ENCODE results near the gene SPC24. TPM values are rescaled to one million over a fixed set of nuclear protein-coding genes. Genes with fewer than 3 reads are reported as not detected.

The SPC24 gene, protein sequence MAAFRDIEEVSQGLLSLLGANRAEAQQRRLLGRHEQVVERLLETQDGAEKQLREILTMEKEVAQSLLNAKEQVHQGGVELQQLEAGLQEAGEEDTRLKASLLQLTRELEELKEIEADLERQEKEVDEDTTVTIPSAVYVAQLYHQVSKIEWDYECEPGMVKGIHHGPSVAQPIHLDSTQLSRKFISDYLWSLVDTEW
- 18.7 TPM for total RNA-seq
- polyA plus RNA-seq (ENCODE audit: insufficient read depth in 1 of 8, insufficient read length in 8 of 8, low replicate concordance in 1 of 8) = 10 to 100 TPM; 10.8 to 18.7 (median 14.4) TPM
- long read RNA-seq, donor 1, partial matches to known transcripts = 8 of 8 reads
- long read RNA-seq, donor 1, other reads (novel, unspliced or antisense) = 0 of 8 reads
- long read RNA-seq, donor 2, partial matches to known transcripts = 0 of 2 reads
- long read RNA-seq, donor 2, other reads (novel, unspliced or antisense) = 0 of 2 reads
- long read RNA-seq, donor 3, transcript SPC24-206 (5 exons, 2,315 nt) = major isoform, 7 of 8 reads
- long read RNA-seq, donor 3, partial matches to known transcripts = 0 of 8 reads
- long read RNA-seq, donor 3, other reads (novel, unspliced or antisense) = 0 of 8 reads
- long read RNA-seq, donor 4, partial matches to known transcripts = 0 of 6 reads
- long read RNA-seq, donor 4, other reads (novel, unspliced or antisense) = 0 of 6 reads
- long read RNA-seq, donor 5, transcript SPC24-206 (5 exons, 2,315 nt) = major isoform, 12 of 30 reads
- long read RNA-seq, donor 5, partial matches to known transcripts = 18 of 30 reads
- long read RNA-seq, donor 5, other reads (novel, unspliced or antisense) = 0 of 30 reads
- long read RNA-seq, donor 6, partial matches to known transcripts = 0 of 3 reads
- long read RNA-seq, donor 6, other reads (novel, unspliced or antisense) = 0 of 3 reads
- long read RNA-seq, donor 7, partial matches to known transcripts = 0 of 1 reads
- long read RNA-seq, donor 7, other reads (novel, unspliced or antisense) = 0 of 1 reads
- long read RNA-seq, donor 8, partial matches to known transcripts = 0 of 3 reads
- long read RNA-seq, donor 8, other reads (novel, unspliced or antisense) = 0 of 3 reads
- long read RNA-seq, donor 9, partial matches to known transcripts = 0 of 3 reads
- long read RNA-seq, donor 9, other reads (novel, unspliced or antisense) = 0 of 3 reads
- long read RNA-seq, donor 10, partial matches to known transcripts = 0 of 5 reads
- long read RNA-seq, donor 10, other reads (novel, unspliced or antisense) = 0 of 5 reads
- long read RNA-seq, donor 11, partial matches to known transcripts = 0 of 6 reads
- long read RNA-seq, donor 11, other reads (novel, unspliced or antisense) = 0 of 6 reads

DNA sequence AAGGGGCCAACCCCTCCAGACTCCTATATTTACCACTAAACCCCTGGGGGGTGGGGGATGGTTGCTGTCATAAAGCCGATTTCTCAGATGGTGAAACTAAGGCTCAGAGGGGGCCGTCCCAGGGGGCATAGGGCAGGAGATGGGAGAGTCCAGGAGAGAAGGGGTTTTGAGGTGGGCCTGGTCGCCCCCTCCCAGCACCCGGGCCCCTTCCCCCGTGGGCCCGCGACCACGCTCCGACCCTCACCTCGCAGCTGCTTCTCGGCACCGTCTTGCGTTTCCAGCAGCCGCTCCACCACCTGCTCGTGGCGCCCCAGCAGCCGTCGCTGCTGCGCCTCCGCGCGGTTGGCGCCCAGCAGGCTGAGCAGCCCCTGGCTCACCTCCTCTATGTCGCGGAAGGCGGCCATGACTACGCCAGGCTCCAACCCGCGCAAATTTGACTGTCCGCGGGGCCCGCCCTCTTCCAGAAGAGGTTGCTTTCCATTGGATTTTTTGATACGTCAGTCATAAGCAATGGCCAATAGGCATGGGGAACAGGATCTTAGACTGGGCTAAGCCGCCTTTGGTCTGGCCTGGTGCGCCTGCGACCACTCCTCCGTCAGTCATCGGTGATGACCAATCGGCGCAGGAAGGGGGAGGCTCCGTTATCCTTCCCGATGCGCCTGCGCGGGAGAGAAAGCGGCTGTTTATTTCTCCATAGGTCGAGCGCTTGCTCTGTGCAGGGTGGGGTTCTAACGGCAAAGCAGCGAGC lies at the start of gene SPC24:
Gene SPC24, minus strand, starts transcription at position 410 of the 748 bp plus-strand sequence. Its CDS starts 6 bp downstream, at position 404.
- no peaks in the 10 kb centered on the region for H3K27me3 ChIP-seq (ENCODE audit: control insufficient read depth, insufficient read depth, low read length)
- under 1% methylated on average over 33 of the region's 50 CpGs for WGBS (ENCODE audit: insufficient coverage)
- H3K4me1 ChIP-seq (ENCODE audit: control insufficient read depth, insufficient read depth, low read length) = peaks cover 35% of the 10 kb centered on the region
- peaks cover 5% of the 10 kb centered on the region for H3K9me3 ChIP-seq (replicated peaks; ENCODE audit: control insufficient read depth, low read depth, low read length)
- H3K27ac ChIP-seq (ENCODE audit: low read length) = peak within 1 kb of the TSS; percentile 92
- H3K36me3 ChIP-seq (ENCODE audit: control insufficient read depth, insufficient read depth, low read length) = peaks cover 4% of the 10 kb centered on the region
- peak; percentile 99 for DNase-seq
- H3K4me3 ChIP-seq (ENCODE audit: low read length) = peak within 1 kb of the TSS; percentile 54

DNA sequence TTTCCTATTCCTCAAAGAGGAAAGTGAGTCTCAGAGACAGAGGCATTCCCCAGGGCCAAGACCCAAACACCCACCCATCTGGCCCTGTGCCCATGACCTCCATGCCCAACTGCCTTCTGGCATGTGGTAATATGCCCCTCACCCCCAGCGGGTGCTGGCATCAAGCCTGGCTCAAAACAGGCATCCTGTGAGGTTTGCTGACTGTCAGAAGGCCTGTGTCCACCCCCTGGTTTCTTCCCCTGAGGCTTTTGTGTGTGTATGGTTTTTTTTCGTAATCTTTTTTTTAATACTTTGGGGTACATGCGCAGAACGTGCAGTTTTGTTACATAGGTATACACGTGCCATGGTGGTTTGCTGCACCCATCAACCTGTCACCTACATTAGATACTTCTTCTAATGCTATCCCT lies 49.4 kb upstream of the SPC24 start:
- DNase-seq = no peak

DNA sequence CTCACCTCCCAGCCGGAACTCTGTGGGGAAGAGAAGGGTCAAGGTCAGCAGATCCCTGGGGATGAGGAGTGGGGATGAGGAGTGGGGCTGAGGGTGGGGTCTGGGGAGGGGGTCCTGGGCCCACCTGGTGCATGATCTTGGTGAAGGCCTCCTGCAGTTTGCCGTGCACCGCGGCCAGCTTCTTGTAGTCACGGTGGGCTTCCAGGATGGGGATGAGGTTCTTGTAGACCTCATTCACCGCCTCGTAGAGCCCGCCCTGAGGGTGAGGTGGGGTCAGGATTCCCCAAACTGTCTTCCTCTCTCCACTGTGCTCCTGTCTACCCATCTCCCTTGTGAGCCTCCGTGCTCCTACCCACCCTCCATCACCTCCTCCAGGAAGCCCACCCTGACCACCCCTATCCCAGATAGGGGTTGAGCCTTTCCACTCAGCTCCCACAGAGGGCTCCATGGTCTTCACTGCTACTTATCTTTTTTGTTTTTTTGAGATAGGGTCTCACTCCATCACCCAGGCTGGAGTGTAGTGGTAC lies 48.6 kb upstream of the SPC24 start:
- Histone ChIP-seq H3K4me3 (ENCODE audit: low read length) (no peak overlapping the region), H3K4me1 (ENCODE audit: control insufficient read depth, insufficient read depth, low read length) (peaks cover 12% of the 10 kb centered on the region), H3K9me3 (replicated peaks; ENCODE audit: control insufficient read depth, low read depth, low read length) (no peaks in the 10 kb centered on the region), H3K36me3 (ENCODE audit: control insufficient read depth, insufficient read depth, low read length) (peaks cover 53% of the 10 kb centered on the region), H3K27ac (ENCODE audit: low read length) (no peak overlapping the region), H3K27me3 (ENCODE audit: control insufficient read depth, insufficient read depth, low read length) (no peaks in the 10 kb centered on the region)
- no peak for DNase-seq
- WGBS (ENCODE audit: insufficient coverage) = 61% methylated on average over 2 of the region's 9 CpGs

More for the DNA sequence above, 49.4 kb upstream of the SPC24 start:
- WGBS (ENCODE audit: insufficient coverage) = 82% methylated on average over 2 of the region's 5 CpGs
- peaks cover 53% of the 10 kb centered on the region for H3K36me3 ChIP-seq (ENCODE audit: control insufficient read depth, insufficient read depth, low read length)
- H3K9me3 ChIP-seq (replicated peaks; ENCODE audit: control insufficient read depth, low read depth, low read length) = no peaks in the 10 kb centered on the region
- H3K27me3 ChIP-seq (ENCODE audit: control insufficient read depth, insufficient read depth, low read length) = no peaks in the 10 kb centered on the region
- no peak overlapping the region for H3K27ac ChIP-seq (ENCODE audit: low read length)
- H3K4me3 ChIP-seq (ENCODE audit: low read length) = no peak overlapping the region
- peaks cover 12% of the 10 kb centered on the region for H3K4me1 ChIP-seq (ENCODE audit: control insufficient read depth, insufficient read depth, low read length)

DNA sequence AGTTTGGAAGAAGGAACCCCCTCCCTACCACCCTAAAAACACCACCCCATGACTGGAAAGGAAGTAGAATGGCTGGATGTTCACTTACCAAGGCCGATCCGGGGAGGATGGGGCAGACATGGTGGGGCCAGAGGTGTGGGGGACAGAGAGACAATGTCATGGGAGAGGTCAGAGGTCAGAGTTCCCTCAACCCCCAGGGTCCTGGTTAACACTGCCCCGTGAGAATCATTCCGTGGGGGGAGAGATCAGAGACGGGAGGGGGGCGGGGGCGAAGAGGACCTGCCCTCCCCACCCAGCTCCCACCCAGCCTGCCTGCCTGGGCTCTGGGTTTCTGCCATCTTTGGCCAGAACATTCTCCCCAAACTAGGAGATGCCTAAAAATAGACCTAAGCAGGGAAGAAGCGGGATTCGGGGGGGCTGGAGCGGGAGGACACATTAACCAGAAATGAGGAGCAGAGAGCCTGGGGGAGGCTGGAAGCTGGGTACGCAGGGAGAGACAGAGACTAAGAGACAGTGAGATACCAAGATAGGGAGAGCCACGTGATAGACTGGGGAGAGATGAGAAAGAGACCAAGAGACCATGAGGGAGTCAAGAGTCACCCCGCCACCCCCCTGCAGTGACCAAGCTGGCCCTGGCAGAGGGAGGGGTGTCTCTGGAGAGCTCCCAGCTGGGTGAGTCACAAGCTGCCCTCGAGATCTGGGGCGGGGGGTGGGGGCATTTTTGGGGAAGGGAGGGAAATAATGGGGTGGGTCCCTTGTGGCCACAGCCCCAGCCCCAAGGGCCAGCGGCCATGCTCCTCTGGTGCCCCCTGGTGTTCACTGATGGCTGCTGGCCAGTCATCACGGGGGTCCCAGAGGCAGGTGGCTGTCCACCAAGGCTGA lies 47.9 kb upstream of the SPC24 start:
- DNase-seq = peak; percentile 85
- peaks cover 50% of the 10 kb centered on the region for H3K36me3 ChIP-seq (ENCODE audit: control insufficient read depth, insufficient read depth, low read length)
- 25% methylated on average over 9 of the region's 17 CpGs for WGBS (ENCODE audit: insufficient coverage)
- peak overlapping the region; percentile 71 for H3K27ac ChIP-seq (ENCODE audit: low read length)
- H3K4me3 ChIP-seq (ENCODE audit: low read length) = no peak overlapping the region
- no peaks in the 10 kb centered on the region for H3K9me3 ChIP-seq (replicated peaks; ENCODE audit: control insufficient read depth, low read depth, low read length)
- H3K4me1 ChIP-seq (ENCODE audit: control insufficient read depth, insufficient read depth, low read length) = peaks cover 12% of the 10 kb centered on the region
- H3K27me3 ChIP-seq (ENCODE audit: control insufficient read depth, insufficient read depth, low read length) = no peaks in the 10 kb centered on the region

DNA sequence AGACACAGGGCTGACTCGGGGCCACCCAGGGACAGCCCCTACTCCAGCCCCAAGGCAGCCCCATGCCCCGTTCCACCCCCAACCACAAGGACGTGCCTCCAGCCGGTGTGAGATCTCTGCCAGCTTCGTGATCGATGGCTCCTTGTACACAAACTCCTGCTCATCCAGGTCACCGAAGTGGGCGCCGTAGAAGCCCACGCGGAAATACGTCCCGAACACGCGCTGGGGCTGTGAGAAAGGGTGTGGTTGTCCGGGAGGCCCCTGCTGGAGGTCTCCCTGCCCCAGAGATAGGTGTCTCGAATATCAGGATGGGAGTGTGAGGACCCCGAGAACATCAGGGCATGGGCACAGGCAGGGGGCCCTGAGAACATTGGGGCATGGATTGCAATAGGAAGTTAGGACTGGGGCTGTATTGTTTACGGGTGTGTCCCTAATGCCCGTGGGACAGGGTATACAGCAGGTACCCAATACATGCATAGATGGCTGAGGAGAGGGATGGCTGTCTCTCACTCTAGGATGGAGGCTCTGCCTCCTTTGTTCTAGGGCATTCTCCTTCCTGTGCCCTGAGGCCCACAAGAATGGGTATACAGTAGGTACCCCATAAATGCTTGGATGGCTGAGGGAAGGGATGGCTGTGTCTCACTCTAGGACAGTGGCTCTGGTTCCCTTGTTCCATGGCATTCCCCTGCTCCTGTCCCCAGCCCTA lies 47.1 kb upstream of the SPC24 start:
- Histone ChIP-seq H3K4me3 (ENCODE audit: low read length) (no peak overlapping the region), H3K9me3 (replicated peaks; ENCODE audit: control insufficient read depth, low read depth, low read length) (no peaks in the 10 kb centered on the region), H3K27me3 (ENCODE audit: control insufficient read depth, insufficient read depth, low read length) (no peaks in the 10 kb centered on the region)

DNA sequence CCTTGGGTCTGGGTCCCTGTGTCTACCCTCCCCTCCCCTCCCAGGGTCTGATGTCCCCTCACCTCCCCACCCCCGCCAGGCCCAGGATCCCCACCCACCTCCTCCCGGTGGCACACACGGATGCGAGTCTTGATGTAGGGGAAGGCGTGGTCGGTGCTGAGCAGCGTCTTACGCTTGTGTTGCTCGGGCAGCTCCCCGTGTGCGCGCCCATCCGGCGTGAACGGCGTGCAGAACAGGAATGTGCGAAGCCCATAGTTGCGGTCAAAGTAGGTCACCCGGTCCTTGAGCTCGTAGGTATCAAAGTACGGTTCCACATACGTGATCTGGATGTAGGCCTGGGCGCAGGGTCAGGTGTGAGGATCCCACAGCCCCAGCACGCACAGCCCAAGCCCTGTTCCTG lies 46.2 kb upstream of the SPC24 start:
- Histone ChIP-seq H3K27ac (ENCODE audit: low read length) (no peak overlapping the region), H3K27me3 (ENCODE audit: control insufficient read depth, insufficient read depth, low read length) (no peaks in the 10 kb centered on the region), H3K4me3 (ENCODE audit: low read length) (no peak overlapping the region), H3K4me1 (ENCODE audit: control insufficient read depth, insufficient read depth, low read length) (peaks cover 17% of the 10 kb centered on the region), H3K36me3 (ENCODE audit: control insufficient read depth, insufficient read depth, low read length) (peaks cover 44% of the 10 kb centered on the region), H3K9me3 (replicated peaks; ENCODE audit: control insufficient read depth, low read depth, low read length) (no peaks in the 10 kb centered on the region)
- DNase-seq = no peak
- WGBS (ENCODE audit: insufficient coverage) = 96% methylated on average over 21 of the region's 24 CpGs

More for the DNA sequence above, 47.1 kb upstream of the SPC24 start:
- Histone ChIP-seq H3K27ac (ENCODE audit: low read length) (peak overlapping the region; percentile 71), H3K4me1 (ENCODE audit: control insufficient read depth, insufficient read depth, low read length) (peaks cover 17% of the 10 kb centered on the region), H3K36me3 (ENCODE audit: control insufficient read depth, insufficient read depth, low read length) (peaks cover 50% of the 10 kb centered on the region)
- no peak for DNase-seq
- WGBS (ENCODE audit: insufficient coverage) = 91% methylated on average over 13 of the region's 20 CpGs

DNA sequence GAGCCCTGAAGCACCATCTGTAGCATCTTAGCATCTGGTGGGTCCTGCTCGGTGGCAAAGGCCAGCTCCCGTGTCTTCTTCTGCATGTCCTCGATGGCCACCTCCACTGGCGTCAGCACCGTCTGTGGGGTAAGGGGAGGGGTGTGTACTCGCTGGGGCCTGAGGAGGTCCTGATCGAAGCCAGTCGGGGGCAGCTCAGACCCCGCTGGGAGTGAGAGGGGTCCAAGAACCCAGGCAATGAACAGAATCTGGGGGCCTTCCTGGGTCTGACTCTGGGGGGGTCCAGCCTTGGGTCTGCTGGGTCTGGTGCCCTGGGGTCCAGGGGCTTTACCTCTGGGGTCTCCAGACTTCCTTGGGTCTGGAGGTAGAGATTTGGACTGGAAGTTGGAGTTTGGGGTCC lies 45.3 kb upstream of the SPC24 start:
- H3K4me1 ChIP-seq (ENCODE audit: control insufficient read depth, insufficient read depth, low read length) = peaks cover 23% of the 10 kb centered on the region
- WGBS (ENCODE audit: insufficient coverage) = 79% methylated on average over 4 of the region's 9 CpGs

DNA sequence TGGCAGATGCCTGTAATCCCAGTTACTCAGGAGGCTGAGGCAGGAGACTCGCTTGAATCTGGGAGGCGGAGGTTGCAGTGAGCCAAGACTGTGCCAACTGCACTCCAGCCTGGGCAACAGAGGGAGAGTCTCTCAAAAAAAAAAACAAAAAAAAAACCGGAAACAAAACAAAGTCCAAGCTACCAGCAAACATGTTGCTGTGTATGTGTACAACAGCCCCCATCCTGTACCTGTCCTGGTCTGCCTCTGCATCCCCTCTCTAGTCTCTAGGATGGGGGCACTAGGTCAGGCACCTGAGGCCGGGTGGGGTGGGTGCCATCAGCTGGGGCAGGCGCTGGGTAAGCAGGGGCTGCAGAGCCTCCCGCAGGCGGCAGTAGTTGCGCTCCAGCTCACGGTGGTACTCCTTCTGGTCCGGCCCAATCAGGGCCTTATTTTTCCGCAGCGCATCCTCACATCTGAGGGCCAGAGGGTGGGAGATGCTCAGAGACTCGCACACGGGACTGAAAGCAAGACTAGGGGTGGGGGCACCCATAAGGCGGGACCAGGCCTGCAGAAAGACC lies 44.5 kb upstream of the SPC24 start:
- no peaks in the 10 kb centered on the region for H3K9me3 ChIP-seq (replicated peaks; ENCODE audit: control insufficient read depth, low read depth, low read length)
- H3K27me3 ChIP-seq (ENCODE audit: control insufficient read depth, insufficient read depth, low read length) = no peaks in the 10 kb centered on the region
- no peak overlapping the region for H3K4me3 ChIP-seq (ENCODE audit: low read length)
- DNase-seq = no peak
- peaks cover 42% of the 10 kb centered on the region for H3K36me3 ChIP-seq (ENCODE audit: control insufficient read depth, insufficient read depth, low read length)
- 85% methylated on average over 12 of the region's 15 CpGs for WGBS (ENCODE audit: insufficient coverage)
- peaks cover 32% of the 10 kb centered on the region for H3K4me1 ChIP-seq (ENCODE audit: control insufficient read depth, insufficient read depth, low read length)
- no peak overlapping the region for H3K27ac ChIP-seq (ENCODE audit: low read length)

More for the DNA sequence above, 45.3 kb upstream of the SPC24 start:
- no peak for DNase-seq
- peaks cover 37% of the 10 kb centered on the region for H3K36me3 ChIP-seq (ENCODE audit: control insufficient read depth, insufficient read depth, low read length)
- no peaks in the 10 kb centered on the region for H3K27me3 ChIP-seq (ENCODE audit: control insufficient read depth, insufficient read depth, low read length)
- no peaks in the 10 kb centered on the region for H3K9me3 ChIP-seq (replicated peaks; ENCODE audit: control insufficient read depth, low read depth, low read length)
- H3K4me3 ChIP-seq (ENCODE audit: low read length) = no peak overlapping the region
- H3K27ac ChIP-seq (ENCODE audit: low read length) = no peak overlapping the region

Data from muscle of leg (tissue), 16 donors.